PC-9 (cell line): ENCODE data around the gene KDM5A. TPM values are rescaled to one million over a fixed set of nuclear protein-coding genes. Genes with fewer than 3 reads are reported as not detected.
A peak's percentile ranks its signal among the peaks of the same experiment; 100 is the strongest.
"Not testable (repeated sequence)": the region's sequence is repeated elsewhere in the genome, so short reads cannot be mapped to it uniquely, and the experiment has no call there.

Source experiments
- BruUV-seq: library from RNA; stranded (reverse); fragments of 400-500 nt; replicated peaks from 2 replicates; lab custom pipeline; 2021; lab: Mats Ljungman, UMichigan
- CTCF ChIA-PET: fragments of 300-600 bp; sonication (Branson Sonifier 250); formaldehyde crosslinking; loops from one replicate; lab custom pipeline; 2022; ENCODE audit warnings: antibody characterized with exemption; lab: Charles Lee
- POLR2A ChIA-PET: fragments of 300-600 bp; sonication (Branson Sonifier 250); formaldehyde crosslinking; loops from one replicate; lab custom pipeline; 2022; ENCODE audit warnings: antibody characterized with exemption; ENCODE audit not compliant: unreplicated experiment; lab: Charles Lee
- DNase-seq, 2 experiments: peaks; one replicate each; pipeline versions ENCODE4 v3.0.0 to v3.0.0-alpha.2; 2015 to 2022; ENCODE audit warnings: mixed read lengths in 1 of 2
- H2AFZ ChIP-seq: fragments of 200-600 bp; sonication (generic); 2 replicates; pipeline ENCODE4 v1.8.1; 2017; ENCODE audit warnings: antibody characterized with exemption
- H3F3A ChIP-seq: fragments of 200-600 bp; sonication (generic); 2 replicates; pipeline ENCODE4 v1.8.1; 2017; ENCODE audit warnings: antibody characterized with exemption, mild to moderate bottlenecking, low read depth; ENCODE audit not compliant: insufficient read depth
- H3K27ac ChIP-seq: fragments of 200-600 bp; sonication (generic); 2 replicates; pipeline ENCODE4 v1.6.1; 2016; ENCODE audit warnings: mixed run types
- H3K27me3 ChIP-seq: fragments of 200-600 bp; sonication (generic); 2 replicates; pipeline ENCODE4 v1.6.1; 2016; ENCODE audit warnings: low read depth, mixed run types; ENCODE audit not compliant: insufficient read depth
- H3K36me3 ChIP-seq: fragments of 200-600 bp; sonication (generic); 2 replicates; pipeline ENCODE4 v1.6.1; 2016; ENCODE audit warnings: low read depth, mixed run types
- H3K4me1 ChIP-seq: fragments of 200-600 bp; sonication (generic); replicated peaks from 2 replicates; pipeline ENCODE4 v1.6.1; 2016; ENCODE audit warnings: mixed run types; ENCODE audit not compliant: insufficient read depth
- H3K4me2 ChIP-seq: fragments of 200-600 bp; sonication (generic); 2 replicates; pipeline ENCODE4 v1.6.1; 2017; ENCODE audit warnings: mixed run types
- H3K4me3 ChIP-seq: fragments of 200-600 bp; sonication (generic); 2 replicates; pipeline ENCODE4 v1.6.1; 2016; ENCODE audit warnings: mixed run types
- H3K79me2 ChIP-seq: fragments of 200-600 bp; sonication (generic); 2 replicates; pipeline ENCODE4 v1.6.1; 2017; ENCODE audit warnings: low read depth, mixed run types
- H3K9me2 ChIP-seq: fragments of 200-600 bp; sonication (generic); 2 replicates; pipeline ENCODE4 v1.8.1; 2017; ENCODE audit warnings: mild to moderate bottlenecking; ENCODE audit not compliant: insufficient read depth
- H3K9me3 ChIP-seq: fragments of 200-600 bp; sonication (generic); 2 replicates; pipeline ENCODE4 v1.8.1; 2016; ENCODE audit warnings: low read depth; ENCODE audit not compliant: insufficient read depth
- H4K20me1 ChIP-seq: fragments of 200-600 bp; sonication (generic); 2 replicates; pipeline ENCODE4 v1.8.1; 2017; ENCODE audit not compliant: insufficient read depth
- CTCF ChIP-seq: fragments of 200-600 bp; sonication (generic); conservative IDR thresholded peaks from 2 replicates; pipeline ENCODE4 v1.6.1; 2017; ENCODE audit warnings: mixed run types, antibody characterized with exemption, mild to moderate bottlenecking, moderate library complexity
- EZH2 ChIP-seq: fragments of 200-600 bp; sonication (generic); IDR thresholded peaks from 2 replicates; pipeline ENCODE4 v1.8.0; 2017; ENCODE audit warnings: antibody characterized with exemption, low read depth
- intact Hi-C: fragments of 100-400 bp; cut with micrococcal nuclease; formaldehyde crosslinking; loops from one replicate; pipeline ENCODE4 v1.10.0; 2022; ENCODE audit not compliant: unreplicated experiment
- total RNA-seq: library from RNA; stranded (reverse); gene quantifications from 2 replicates; pipeline ENCODE4 v1.2.3, GENCODE V29; 2021

KDM5A gene
- total RNA-seq, 1 experiment from 2014 or later = 68.0 TPM

GRCh38 chr12:388012-388411 is 1.1 kb downstream of the KDM5A start:
- no peak for DNase-seq
- H3K79me2 ChIP-seq = peaks cover 51% of the 10 kb centered on the region
- H3K27me3 ChIP-seq = no peaks in the 10 kb centered on the region
- H3K4me2 ChIP-seq = peak overlapping the region; percentile 89
- H2AFZ ChIP-seq = peak overlapping the region; percentile 88; the same call in 1 of the 2 replicates
- H4K20me1 ChIP-seq = peaks cover 39% of the 10 kb centered on the region
- BruUV-seq = no TSS peak
- ChIA-PET POLR2A (interaction anchor here (0.6 kb wide), 1 partner anchor 280 kb away, joined by 4 read pairs; no protein-coding TSS in a partner anchor), CTCF (no interaction called here)
- H3K9me3 ChIP-seq = no peaks in the 10 kb centered on the region
- H3K4me3 ChIP-seq = peak overlapping the region; percentile 88
- peaks cover 25% of the 10 kb centered on the region for H3K4me1 ChIP-seq
- H3K27ac ChIP-seq = peak overlapping the region; percentile 84; the same call in 1 of the 2 replicates
- TF ChIP-seq CTCF (no peak), EZH2 (no peak)
- H3K9me2 ChIP-seq = no peaks in the 10 kb centered on the region
- intact Hi-C loops = no loop called here
- peaks cover 33% of the 10 kb centered on the region for H3K36me3 ChIP-seq
- H3F3A ChIP-seq = peaks cover 4% of the 10 kb centered on the region

GRCh38 chr12:386651-387050 is 2.5 kb downstream of the KDM5A start:
- H4K20me1 ChIP-seq = peaks cover 43% of the 10 kb centered on the region
- peaks cover 4% of the 10 kb centered on the region for H3F3A ChIP-seq
- CTCF ChIA-PET = no interaction called here
- peaks cover 25% of the 10 kb centered on the region for H3K4me1 ChIP-seq
- DNase-seq = no peak
- intact Hi-C loops = no loop called here
- H3K27me3 ChIP-seq = no peaks in the 10 kb centered on the region
- peaks cover 55% of the 10 kb centered on the region for H3K79me2 ChIP-seq
- H3K27ac ChIP-seq = no peak overlapping the region
- peaks cover 43% of the 10 kb centered on the region for H3K36me3 ChIP-seq
- H3K9me3 ChIP-seq = no peaks in the 10 kb centered on the region
- no peaks in the 10 kb centered on the region for H3K9me2 ChIP-seq
- H3K4me3 ChIP-seq = peak overlapping the region; percentile 88
- H2AFZ ChIP-seq = no peak overlapping the region
- H3K4me2 ChIP-seq = peak overlapping the region; percentile 89
- POLR2A ChIA-PET = interaction anchor here (0.6 to 0.7 kb wide), 2 partner anchors 31 to 112 kb away, joined by 3 read pairs; no protein-coding TSS in a partner anchor
- BruUV-seq = TSS peak; percentile 1
- TF ChIP-seq CTCF (no peak), EZH2 (no peak)

- intact Hi-C loops, POLR2A ChIA-PET, H3K4me2 ChIP-seq: not testable (repeated sequence)
These were observed 18.2 kb downstream of the KDM5A start for GRCh38 chr12:370739-371485.

More at GRCh38 chr12:370739-371485, 18.2 kb downstream of the KDM5A start:
- H3K36me3 ChIP-seq = peaks cover 38% of the 10 kb centered on the region
- H3K79me2 ChIP-seq, H3K27ac ChIP-seq, H3K9me3 ChIP-seq, CTCF ChIA-PET, H3F3A ChIP-seq, H3K4me3 ChIP-seq, H3K27me3 ChIP-seq, H3K4me1 ChIP-seq, H3K9me2 ChIP-seq, H2AFZ ChIP-seq, DNase-seq, H4K20me1 ChIP-seq, BruUV-seq: not testable (repeated sequence)
